ENCODE results near the gene CHKA.

The CHKA gene

GRCh38 chr11:68121067-68121899 lies at the start of gene CHKA:
TSS of gene CHKA (minus strand) at chr11:68121388. CDS start at chr11:68121177, 211 bp downstream.
- no peak for TF ChIP-seq RAD21 (IDR thresholded peaks at IDR 0.05; ENCODE audit: low read depth)
- peak; percentile 96 for TF ChIP-seq ZBTB7A (IDR thresholded peaks at IDR 0.05; ENCODE audit: low read depth)
- TF ChIP-seq YY1 (IDR thresholded peaks at IDR 0.05; ENCODE audit: low read depth) = peak; percentile 12; the same call in 1 of the 2 replicates
- peak; percentile 30; the same call in 1 of the 2 replicates for TF ChIP-seq CREB1 (IDR thresholded peaks at IDR 0.05; ENCODE audit: low read depth)
- TF ChIP-seq REST (IDR thresholded peaks at IDR 0.05; ENCODE audit: low read depth) = no peak
- no peak for TF ChIP-seq FOXM1 (IDR thresholded peaks at IDR 0.05; ENCODE audit: borderline replicate concordance, low read depth)
- peak; percentile 54; the same call in 1 of the 2 replicates for TF ChIP-seq CEBPB (IDR thresholded peaks at IDR 0.05)
- no peak; the same call in 1 of the 2 replicates for TF ChIP-seq NFIC (IDR thresholded peaks at IDR 0.05)
- TF ChIP-seq EP300 (IDR thresholded peaks at IDR 0.05; ENCODE audit: borderline replicate concordance) = peak; percentile 30; the same call in 1 of the 2 replicates
- TF ChIP-seq EGR1 (IDR thresholded peaks at IDR 0.05) = peak; percentile 57
- TF ChIP-seq TCF12 (IDR thresholded peaks at IDR 0.05; ENCODE audit: low read depth) = no peak
- TF ChIP-seq USF1 (IDR thresholded peaks at IDR 0.05) = peak; percentile 77
- TF ChIP-seq TAF1 (IDR thresholded peaks at IDR 0.05; ENCODE audit: low read depth) = peak; percentile 92
- no peak; the same call in 1 of the 2 replicates for TF ChIP-seq TEAD4 (IDR thresholded peaks at IDR 0.05)
- peak; percentile 74; the same call in 1 of the 2 replicates for TF ChIP-seq MAX (IDR thresholded peaks at IDR 0.05)

DNA sequence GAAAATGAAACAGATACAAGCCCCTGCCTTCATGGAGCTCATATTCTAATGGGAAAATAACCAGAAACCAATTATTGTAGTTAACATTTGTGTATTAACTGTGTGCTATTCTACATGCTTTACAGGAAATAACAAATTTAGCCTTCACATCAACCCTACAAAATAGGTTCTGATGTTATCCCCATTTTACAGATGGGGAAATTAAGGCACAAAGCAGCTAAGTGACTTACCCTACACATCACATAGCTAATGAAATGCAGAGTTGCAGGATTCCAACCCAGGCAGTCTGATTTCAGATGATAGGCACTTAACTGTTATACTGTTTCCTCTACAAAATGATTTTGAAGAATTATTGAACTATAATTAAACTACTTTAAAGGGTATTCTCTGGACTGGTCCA lies 48.3 kb upstream of the CHKA start:
- TF ChIP-seq EP300 (IDR thresholded peaks at IDR 0.05; ENCODE audit: borderline replicate concordance) (no peak), CEBPB (IDR thresholded peaks at IDR 0.05) (no peak), ZBTB7A (IDR thresholded peaks at IDR 0.05; ENCODE audit: low read depth) (no peak), RAD21 (IDR thresholded peaks at IDR 0.05; ENCODE audit: low read depth) (no peak), FOXM1 (IDR thresholded peaks at IDR 0.05; ENCODE audit: borderline replicate concordance, low read depth) (no peak), MAX (IDR thresholded peaks at IDR 0.05) (no peak)

- TF ChIP-seq TEAD4 (IDR thresholded peaks at IDR 0.05) = no peak
- TF ChIP-seq CEBPB (IDR thresholded peaks at IDR 0.05) = no peak
- no peak for TF ChIP-seq YY1 (IDR thresholded peaks at IDR 0.05; ENCODE audit: low read depth)
- no peak for TF ChIP-seq TAF1 (IDR thresholded peaks at IDR 0.05; ENCODE audit: low read depth)
- TF ChIP-seq RAD21 (IDR thresholded peaks at IDR 0.05; ENCODE audit: low read depth) = no peak
- no peak for TF ChIP-seq EP300 (IDR thresholded peaks at IDR 0.05; ENCODE audit: borderline replicate concordance)
- TF ChIP-seq EGR1 (IDR thresholded peaks at IDR 0.05) = no peak
- TF ChIP-seq TCF12 (IDR thresholded peaks at IDR 0.05; ENCODE audit: low read depth) = no peak
- TF ChIP-seq FOXM1 (IDR thresholded peaks at IDR 0.05; ENCODE audit: borderline replicate concordance, low read depth) = no peak
- TF ChIP-seq USF1 (IDR thresholded peaks at IDR 0.05) = no peak
- no peak for TF ChIP-seq MAX (IDR thresholded peaks at IDR 0.05)
- no peak for TF ChIP-seq ZBTB7A (IDR thresholded peaks at IDR 0.05; ENCODE audit: low read depth)
- TF ChIP-seq CREB1 (IDR thresholded peaks at IDR 0.05; ENCODE audit: low read depth) = no peak
- no peak for TF ChIP-seq REST (IDR thresholded peaks at IDR 0.05; ENCODE audit: low read depth)
- no peak for TF ChIP-seq NFIC (IDR thresholded peaks at IDR 0.05)
These were observed 47.5 kb upstream of the CHKA start for GRCh38 chr11:68168694-68169093.

DNA sequence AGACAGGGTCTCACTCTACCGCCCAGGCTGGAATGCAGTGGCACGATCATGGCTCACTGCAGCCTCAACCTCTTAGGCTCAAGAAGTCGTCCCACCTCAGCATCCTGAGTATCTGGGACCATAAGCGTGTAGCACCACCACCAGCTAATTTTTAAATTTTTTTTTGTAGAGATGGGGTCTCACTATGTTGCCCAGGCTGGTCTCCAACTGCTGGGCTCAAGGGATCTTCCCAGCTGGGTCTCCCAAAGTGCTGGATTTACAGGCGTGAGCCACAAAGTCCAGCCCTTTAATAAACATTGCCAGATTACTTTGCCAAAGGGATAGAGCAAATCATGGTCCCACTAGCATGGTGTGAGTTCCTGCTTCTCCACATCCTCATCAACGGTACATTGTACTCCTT lies 46.3 kb upstream of the CHKA start:
- no peak for TF ChIP-seq EP300 (IDR thresholded peaks at IDR 0.05; ENCODE audit: borderline replicate concordance)
- no peak for TF ChIP-seq FOXM1 (IDR thresholded peaks at IDR 0.05; ENCODE audit: borderline replicate concordance, low read depth)
- TF ChIP-seq CEBPB (IDR thresholded peaks at IDR 0.05) = no peak
- no peak for TF ChIP-seq TAF1 (IDR thresholded peaks at IDR 0.05; ENCODE audit: low read depth)
- no peak for TF ChIP-seq TEAD4 (IDR thresholded peaks at IDR 0.05)
- TF ChIP-seq EGR1 (IDR thresholded peaks at IDR 0.05) = no peak
- TF ChIP-seq USF1 (IDR thresholded peaks at IDR 0.05) = no peak
- no peak for TF ChIP-seq TCF12 (IDR thresholded peaks at IDR 0.05; ENCODE audit: low read depth)
- TF ChIP-seq MAX (IDR thresholded peaks at IDR 0.05) = no peak
- TF ChIP-seq REST (IDR thresholded peaks at IDR 0.05; ENCODE audit: low read depth) = no peak
- no peak for TF ChIP-seq ZBTB7A (IDR thresholded peaks at IDR 0.05; ENCODE audit: low read depth)
- no peak for TF ChIP-seq CREB1 (IDR thresholded peaks at IDR 0.05; ENCODE audit: low read depth)
- TF ChIP-seq RAD21 (IDR thresholded peaks at IDR 0.05; ENCODE audit: low read depth) = no peak
- no peak for TF ChIP-seq YY1 (IDR thresholded peaks at IDR 0.05; ENCODE audit: low read depth)
- no peak for TF ChIP-seq NFIC (IDR thresholded peaks at IDR 0.05)
